HepG2 (cell line): ENCODE data around the gene KLC4. TPM values are rescaled to one million over a fixed set of nuclear protein-coding genes. Genes with fewer than 3 reads are reported as not detected.

Experiments used
- HES4 ChIP-seq: sonication (generic); formaldehyde crosslinking; IDR thresholded peaks from 2 replicates; pipeline ENCODE4 v1.9.0; 2021; ENCODE audit warnings: mild to moderate bottlenecking, missing genetic modification reagents, borderline replicate concordance
- IRF9 ChIP-seq: sonication (generic); formaldehyde crosslinking; IDR thresholded peaks from 2 replicates; pipeline ENCODE4 v1.8.0; 2022; ENCODE audit warnings: missing genetic modification reagents, mild to moderate bottlenecking, borderline replicate concordance
- KLF9 ChIP-seq: IDR thresholded peaks from 2 replicates; pipeline ENCODE4 v1.6.1; 2016; ENCODE audit warnings: low read depth
- MIER2 ChIP-seq: IDR thresholded peaks from 2 replicates; pipeline ENCODE4 v1.6.1; 2016; ENCODE audit warnings: missing biosample characterization, missing genetic modification reagents
- MTF1 ChIP-seq: sonication (generic); formaldehyde crosslinking; IDR thresholded peaks from 2 replicates; pipeline ENCODE4 v1.5.0; 2020; ENCODE audit warnings: missing genetic modification reagents
- NCOR1 ChIP-seq: fragments of 200-600 bp; sonication (generic); IDR thresholded peaks from 2 replicates; pipeline ENCODE4 v1.7.0; 2017; ENCODE audit warnings: antibody characterized with exemption, low read length, borderline replicate concordance
- POLR2AphosphoS2 ChIP-seq: IDR thresholded peaks from 2 replicates; pipeline ENCODE4 v1.6.1; 2011; ENCODE audit warnings: low read depth, low read length, improper control_type of control experiment
- PTBP1 ChIP-seq: fragments of 200-400 bp; formaldehyde crosslinking; IDR thresholded peaks from 2 replicates; pipeline ENCODE4 v1.6.1; 2018; ENCODE audit warnings: low read length, low read depth; ENCODE audit not compliant: poor library complexity, severe bottlenecking
- RARA ChIP-seq: IDR thresholded peaks from 2 replicates; pipeline ENCODE4 v1.6.1; 2016; ENCODE audit warnings: missing genetic modification reagents, missing compliant biosample characterization
- RBM39 ChIP-seq: fragments of 200-400 bp; formaldehyde crosslinking; IDR thresholded peaks from one replicate; pipeline ENCODE4 v1.6.1; 2018; ENCODE audit warnings: antibody characterized with exemption, mild to moderate bottlenecking, low read depth, low read length; ENCODE audit not compliant: poor library complexity, severe bottlenecking
- SIX4 ChIP-seq: sonication (generic); formaldehyde crosslinking; IDR thresholded peaks from 2 replicates; pipeline ENCODE4 v1.4.0; 2020; ENCODE audit warnings: missing genetic modification reagents
- SMAD3 ChIP-seq: sonication (generic); formaldehyde crosslinking; IDR thresholded peaks from 2 replicates; pipeline ENCODE4 v1.4.0; 2020; ENCODE audit warnings: missing genetic modification reagents
- U2AF1 ChIP-seq: fragments of 200-400 bp; formaldehyde crosslinking; optimal IDR thresholded peaks from 2 replicates; pipeline ENCODE3; 2017; ENCODE audit warnings: mild to moderate bottlenecking, low read depth, low read length
- WIZ ChIP-seq: sonication (generic); formaldehyde crosslinking; IDR thresholded peaks from 2 replicates; pipeline ENCODE4 v1.5.1; 2020; ENCODE audit warnings: mild to moderate bottlenecking, missing genetic modification reagents
- ZEB1 ChIP-seq: IDR thresholded peaks from 2 replicates; pipeline ENCODE4 v1.6.1; 2012; ENCODE audit warnings: mild to moderate bottlenecking, low read depth, inconsistent platforms; ENCODE audit not compliant: insufficient replicate concordance
- ZFY ChIP-seq: sonication (generic); formaldehyde crosslinking; IDR thresholded peaks from 2 replicates; pipeline ENCODE4 v1.4.0; 2020; ENCODE audit warnings: missing genetic modification reagents
- ZNF557 ChIP-seq: sonication (generic); formaldehyde crosslinking; IDR thresholded peaks from 2 replicates; pipeline ENCODE4 v1.4.0; 2020; ENCODE audit warnings: missing genetic modification reagents
- ZNF7 ChIP-seq: IDR thresholded peaks from 2 replicates; pipeline ENCODE4 v1.6.1; 2016; ENCODE audit warnings: missing biosample characterization, missing genetic modification reagents
- ZNF770 ChIP-seq: sonication (generic); formaldehyde crosslinking; IDR thresholded peaks from 2 replicates; pipeline ENCODE4 v1.5.0; 2020; ENCODE audit warnings: mild to moderate bottlenecking, missing genetic modification reagents
- ZNF782 ChIP-seq: sonication (generic); formaldehyde crosslinking; IDR thresholded peaks from 2 replicates; pipeline ENCODE4 v1.4.0; 2020; ENCODE audit warnings: missing genetic modification reagents, mild to moderate bottlenecking, borderline replicate concordance
- polyA plus RNA-seq, 8 experiments: library from polyadenylated mRNA; depleted of rRNA in 3 of 8; stranded (reverse) in 7 of 8; unstranded in 1 of 8; fragments of >200 nt; fragmentation: Illumina TruSeq in 4 of 8; extraction: Trizol in 4 of 8; gene quantifications; 2 replicates each; pipeline versions ENCODE4 v1.2.1 to v1.2.3, GENCODE V29; 2011 to 2016; ENCODE audit warnings: low read depth in 4 of 8, missing spikeins in 1 of 8, mixed read lengths in 1 of 8; ENCODE audit not compliant: insufficient read depth in 1 of 8
- total RNA-seq, 5 experiments: library from RNA; depleted of rRNA; stranded (reverse); fragments of >200 nt; fragmentation: Illumina TruSeq; extraction: Trizol; gene quantifications; 2 replicates each; pipeline ENCODE4 v1.2.3, GENCODE V29; 2016; ENCODE audit warnings: low read depth in 1 of 5
- TF ChIP-seq, protein P1 (sequence below): IDR thresholded peaks from 2 replicates; pipeline ENCODE4 v1.6.1; 2018; ENCODE audit warnings: missing genetic modification reagents, mild to moderate bottlenecking, missing compliant biosample characterization
- TF ChIP-seq, protein P2 (sequence below): sonication (generic); formaldehyde crosslinking; IDR thresholded peaks from 2 replicates; pipeline ENCODE4 v1.4.0; 2020; ENCODE audit warnings: missing genetic modification reagents, mild to moderate bottlenecking, borderline replicate concordance
- TF ChIP-seq, protein P3 (sequence below), 2 experiments: fragments of 450-650 bp in 1 of 2; sonication (generic) in 1 of 2; formaldehyde crosslinking; IDR thresholded peaks; 2 replicates each; pipeline versions ENCODE4 v1.5.0 to v1.8.0; 2020 to 2022; ENCODE audit warnings: mild to moderate bottlenecking in 1 of 2, missing genetic modification reagents in 1 of 2

Gene KLC4
- total and polyA plus RNA-seq, 2 of the 13 experiments (the other 11 are each of a cell fraction or from before 2014, with no cell fraction given) = 45.4 to 70.4 TPM

GRCh38 chr6:43059168-43060033 lies at the start of gene KLC4, which contains the start of gene MRPL2 (continued):
- TF ChIP-seq ZNF770 (CRISPR knock-in tag) (peak; percentile 82; the same call in 1 of the 2 replicates), WIZ (0 out of 2 replicates have a peak, but pooled peaks have one; percentile 54), HES4 (CRISPR knock-in tag) (0 out of 2 replicates have a peak, but pooled peaks have one; percentile 57), ZNF782 (0 out of 2 replicates have a peak, but pooled peaks have one; percentile 20), ZNF7 (peak; percentile 7; the same call in 1 of the 2 replicates), MIER2 (CRISPR knock-in tag) (0 out of 2 replicates have a peak, but pooled peaks have one; percentile 8), SMAD3 (peak; percentile 47), SIX4 (CRISPR knock-in tag) (peak; percentile 45; the same call in 1 of the 2 replicates), NCOR1 (peak; percentile 83; the same call in 1 of the 2 replicates), ZFY (CRISPR knock-in tag) (peak; percentile 65), IRF9 (CRISPR knock-in tag) (peak; percentile 79; the same call in 1 of the 2 replicates), RARA (peak; percentile 94), POLR2AphosphoS2 (no peak), KLF9 (no peak), ZNF557 (CRISPR knock-in tag) (0 out of 2 replicates have a peak, but pooled peaks have one; percentile 23), RBM39 (no peak), U2AF1 (no peak), MTF1 (CRISPR knock-in tag) (no peak; the same call in 1 of the 2 replicates), PTBP1 (no peak), ZEB1 (peak; percentile 86)
- TF ChIP-seq, protein P1, sequence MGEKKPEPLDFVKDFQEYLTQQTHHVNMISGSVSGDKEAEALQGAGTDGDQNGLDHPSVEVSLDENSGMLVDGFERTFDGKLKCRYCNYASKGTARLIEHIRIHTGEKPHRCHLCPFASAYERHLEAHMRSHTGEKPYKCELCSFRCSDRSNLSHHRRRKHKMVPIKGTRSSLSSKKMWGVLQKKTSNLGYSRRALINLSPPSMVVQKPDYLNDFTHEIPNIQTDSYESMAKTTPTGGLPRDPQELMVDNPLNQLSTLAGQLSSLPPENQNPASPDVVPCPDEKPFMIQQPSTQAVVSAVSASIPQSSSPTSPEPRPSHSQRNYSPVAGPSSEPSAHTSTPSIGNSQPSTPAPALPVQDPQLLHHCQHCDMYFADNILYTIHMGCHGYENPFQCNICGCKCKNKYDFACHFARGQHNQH = peak; percentile 89
- TF ChIP-seq, protein P2, sequence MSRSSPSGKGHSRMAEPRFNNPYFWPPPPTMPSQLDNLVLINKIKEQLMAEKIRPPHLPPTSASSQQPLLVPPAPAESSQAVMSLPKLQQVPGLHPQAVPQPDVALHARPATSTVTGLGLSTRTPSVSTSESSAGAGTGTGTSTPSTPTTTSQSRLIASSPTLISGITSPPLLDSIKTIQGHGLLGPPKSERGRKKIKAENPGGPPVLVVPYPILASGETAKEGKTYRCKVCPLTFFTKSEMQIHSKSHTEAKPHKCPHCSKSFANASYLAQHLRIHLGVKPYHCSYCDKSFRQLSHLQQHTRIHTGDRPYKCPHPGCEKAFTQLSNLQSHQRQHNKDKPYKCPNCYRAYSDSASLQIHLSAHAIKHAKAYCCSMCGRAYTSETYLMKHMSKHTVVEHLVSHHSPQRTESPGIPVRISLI (CRISPR knock-in tag) = 0 out of 2 replicates have a peak, but pooled peaks have one; percentile 26
- TF ChIP-seq, protein P3, sequence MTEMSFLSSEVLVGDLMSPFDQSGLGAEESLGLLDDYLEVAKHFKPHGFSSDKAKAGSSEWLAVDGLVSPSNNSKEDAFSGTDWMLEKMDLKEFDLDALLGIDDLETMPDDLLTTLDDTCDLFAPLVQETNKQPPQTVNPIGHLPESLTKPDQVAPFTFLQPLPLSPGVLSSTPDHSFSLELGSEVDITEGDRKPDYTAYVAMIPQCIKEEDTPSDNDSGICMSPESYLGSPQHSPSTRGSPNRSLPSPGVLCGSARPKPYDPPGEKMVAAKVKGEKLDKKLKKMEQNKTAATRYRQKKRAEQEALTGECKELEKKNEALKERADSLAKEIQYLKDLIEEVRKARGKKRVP (CRISPR knock-in tag; IDR thresholded peaks at IDR 0.05) = no peak
